Measurements from ENCODE around the gene ABL1.
"Not testable (repeated sequence)": the region's sequence is repeated elsewhere in the genome, so short reads cannot be mapped to it uniquely, and the experiment has no call there.

ABL1 gene

GRCh38 chr9:130904070-130905044, 69.3 kb downstream of the ABL1 start:
- no peak for DNase-seq (ENCODE audit: low spot score)

- no peak for DNase-seq (ENCODE audit: low spot score)
Measured at GRCh38 chr9:130905125-130905901, 70.3 kb downstream of the ABL1 start.

GRCh38 chr9:130905902-130906734, 71.1 kb downstream of the ABL1 start:
- no peak for DNase-seq (ENCODE audit: low spot score)

- DNase-seq (ENCODE audit: low spot score): no peak
Measured at GRCh38 chr9:130906735-130907416, 71.8 kb downstream of the ABL1 start.

- no peak for DNase-seq (ENCODE audit: low spot score)
Measured at GRCh38 chr9:130908146-130908877, 73.3 kb downstream of the ABL1 start.

GRCh38 chr9:130908878-130909355, 73.9 kb downstream of the ABL1 start:
- DNase-seq (ENCODE audit: low spot score): no peak

- not testable (repeated sequence) for DNase-seq (ENCODE audit: low spot score)
Measured at GRCh38 chr9:130910041-130910440, 75.0 kb downstream of the ABL1 start.

- DNase-seq (ENCODE audit: low spot score): not testable (repeated sequence)
Measured at GRCh38 chr9:130910670-130911069, 75.6 kb downstream of the ABL1 start.

GRCh38 chr9:130911254-130912049, 76.4 kb downstream of the ABL1 start:
- no peak for DNase-seq (ENCODE audit: low spot score)

- no peak for DNase-seq (ENCODE audit: low spot score)
Measured at GRCh38 chr9:130912932-130913598, 78.0 kb downstream of the ABL1 start.

GRCh38 chr9:130913599-130914416, 78.8 kb downstream of the ABL1 start:
- no peak for DNase-seq (ENCODE audit: low spot score)

GRCh38 chr9:130914417-130915095, 79.5 kb downstream of the ABL1 start:
- DNase-seq (ENCODE audit: low spot score): no peak

GRCh38 chr9:130915096-130915447, 80.0 kb downstream of the ABL1 start:
- DNase-seq (ENCODE audit: low spot score): no peak

GRCh38 chr9:130917168-130917960, 82.3 kb downstream of the ABL1 start:
- no peak for DNase-seq (ENCODE audit: low spot score)

GRCh38 chr9:130918101-130918825, 83.2 kb downstream of the ABL1 start:
- no peak for DNase-seq (ENCODE audit: low spot score)

- no peak for DNase-seq (ENCODE audit: low spot score)
Measured at GRCh38 chr9:130918826-130919558, 83.9 kb downstream of the ABL1 start.

Measured in HuH-7.5 (cell line).